ENCODE data around the gene ZNF467.

The ZNF467 gene

GRCh38 chr7:149717481-149717880, 55.9 kb downstream of the ZNF467 start (continued):
- no peak for TF ChIP-seq TSHZ2 (CRISPR knock-in tag; IDR thresholded peaks at IDR 0.05)

GRCh38 chr7:149716932-149717307, 56.5 kb downstream of the ZNF467 start:
- no peak for TF ChIP-seq ESRRG (CRISPR knock-in tag; IDR thresholded peaks at IDR 0.05)
- no peak for TF ChIP-seq ISL1 (CRISPR knock-in tag; IDR thresholded peaks at IDR 0.05)
- TF ChIP-seq PPARA (CRISPR knock-in tag; IDR thresholded peaks at IDR 0.05; ENCODE audit: borderline replicate concordance), result no peak
- TF ChIP-seq OSR1 (CRISPR knock-in tag; IDR thresholded peaks at IDR 0.05), result no peak
- TF ChIP-seq ZFP3 (CRISPR knock-in tag; IDR thresholded peaks at IDR 0.05), result no peak
- no peak for TF ChIP-seq CSDC2 (CRISPR knock-in tag; IDR thresholded peaks at IDR 0.05)
- TF ChIP-seq CSRNP3 (CRISPR knock-in tag; IDR thresholded peaks at IDR 0.05), result no peak
- no peak for TF ChIP-seq ZNF70 (CRISPR knock-in tag; IDR thresholded peaks at IDR 0.05)
- TF ChIP-seq ZNF565 (CRISPR knock-in tag; conservative IDR thresholded peaks at IDR 0.05; ENCODE audit: low read depth), result no peak
- TF ChIP-seq SNAI2 (CRISPR knock-in tag; IDR thresholded peaks at IDR 0.05), result no peak
- TF ChIP-seq ZNF8 (CRISPR knock-in tag; IDR thresholded peaks at IDR 0.05), result no peak
- TF ChIP-seq ZC3H10 (CRISPR knock-in tag; IDR thresholded peaks at IDR 0.05), result no peak
- TF ChIP-seq TSHZ2 (CRISPR knock-in tag; IDR thresholded peaks at IDR 0.05), result no peak
- no peak for ATAC-seq

GRCh38 chr7:149716007-149716931, 57.1 kb downstream of the ZNF467 start:
- peak; percentile 51 for ATAC-seq
- no peak for TF ChIP-seq TSHZ2 (CRISPR knock-in tag; IDR thresholded peaks at IDR 0.05)
- TF ChIP-seq ESRRG (CRISPR knock-in tag; IDR thresholded peaks at IDR 0.05), result no peak
- no peak for TF ChIP-seq TOX (CRISPR knock-in tag; IDR thresholded peaks at IDR 0.05; ENCODE audit: borderline replicate concordance)
- no peak for TF ChIP-seq BACH2 (CRISPR knock-in tag; IDR thresholded peaks at IDR 0.05; ENCODE audit: borderline replicate concordance)
- no peak for TF ChIP-seq ZC3H10 (CRISPR knock-in tag; IDR thresholded peaks at IDR 0.05)
- TF ChIP-seq PATZ1 (CRISPR knock-in tag; IDR thresholded peaks at IDR 0.05; ENCODE audit: borderline replicate concordance), result no peak
- TF ChIP-seq PPARA (CRISPR knock-in tag; IDR thresholded peaks at IDR 0.05; ENCODE audit: borderline replicate concordance), result no peak
- TF ChIP-seq ZNF8 (CRISPR knock-in tag; IDR thresholded peaks at IDR 0.05), result no peak
- no peak for TF ChIP-seq ISL1 (CRISPR knock-in tag; IDR thresholded peaks at IDR 0.05)
- TF ChIP-seq ZFP30 (CRISPR knock-in tag; IDR thresholded peaks at IDR 0.05), result no peak
- no peak for TF ChIP-seq TCF4 (CRISPR knock-in tag; IDR thresholded peaks at IDR 0.05; ENCODE audit: borderline replicate concordance)
- no peak for TF ChIP-seq GLIS3 (CRISPR knock-in tag; IDR thresholded peaks at IDR 0.05)
- no peak for TF ChIP-seq ARNTL (CRISPR knock-in tag; IDR thresholded peaks at IDR 0.05; ENCODE audit: borderline replicate concordance, low read depth)
- no peak for TF ChIP-seq ZNF70 (CRISPR knock-in tag; IDR thresholded peaks at IDR 0.05)

Data from SK-N-SH treated with all-trans-retinoic acid at 6 μM for 48 hours (cell line).